IPS-18c (cell line): Measurements from ENCODE around the gene F13A1.

Source experiments
- H3K4me3 ChIP-seq: 2 replicates; pipeline ENCODE4 v1.7.0; 2013; ENCODE audit warnings: low read depth, mild to moderate bottlenecking, low read length, moderate library complexity; ENCODE audit not compliant: insufficient read depth
- H3K9me3 ChIP-seq: one replicate; pipeline ENCODE4 v1.6.1; 2013; ENCODE audit warnings: mild to moderate bottlenecking, low read length, moderate library complexity; ENCODE audit not compliant: control insufficient read depth, insufficient read depth

Gene F13A1

DNA sequence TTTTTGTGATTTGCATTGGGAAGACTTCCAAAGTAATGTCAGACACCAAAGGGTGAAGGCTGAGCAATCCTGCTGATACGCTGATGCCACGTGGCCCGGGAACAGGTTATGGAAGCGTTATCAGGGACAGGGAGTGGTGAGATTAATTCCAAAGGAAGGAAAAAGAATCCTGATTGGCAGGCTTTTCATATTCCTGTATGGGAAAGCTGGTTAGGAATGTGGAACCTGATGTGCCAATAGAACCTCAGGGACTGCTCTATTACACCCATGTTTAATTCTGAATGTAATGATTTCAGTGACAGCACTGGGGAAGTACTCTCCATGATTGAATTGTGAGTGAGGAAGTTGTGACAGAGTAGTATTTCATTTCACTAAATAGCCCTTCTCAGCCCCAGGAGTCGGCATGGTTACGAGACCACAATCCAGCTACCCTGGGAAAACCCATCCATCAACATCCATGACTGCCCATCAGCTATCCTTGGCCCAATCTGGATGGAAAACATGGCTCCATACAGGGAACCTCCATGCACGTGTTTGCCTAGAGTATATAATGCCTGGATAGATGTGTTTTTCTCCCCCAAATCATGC is 49.4 kb downstream of the F13A1 start:
- Histone ChIP-seq H3K4me3 (no peak overlapping the region), H3K9me3 (no peaks in the 10 kb centered on the region)

- Histone ChIP-seq H3K9me3 (no peaks in the 10 kb centered on the region), H3K4me3 (no peak overlapping the region)
Measured at GRCh38 chr6:6260196-6260722, 60.2 kb downstream of the F13A1 start.

- no peaks in the 10 kb centered on the region for H3K9me3 ChIP-seq
Measured at GRCh38 chr6:6256886-6257285, 63.6 kb downstream of the F13A1 start.

DNA sequence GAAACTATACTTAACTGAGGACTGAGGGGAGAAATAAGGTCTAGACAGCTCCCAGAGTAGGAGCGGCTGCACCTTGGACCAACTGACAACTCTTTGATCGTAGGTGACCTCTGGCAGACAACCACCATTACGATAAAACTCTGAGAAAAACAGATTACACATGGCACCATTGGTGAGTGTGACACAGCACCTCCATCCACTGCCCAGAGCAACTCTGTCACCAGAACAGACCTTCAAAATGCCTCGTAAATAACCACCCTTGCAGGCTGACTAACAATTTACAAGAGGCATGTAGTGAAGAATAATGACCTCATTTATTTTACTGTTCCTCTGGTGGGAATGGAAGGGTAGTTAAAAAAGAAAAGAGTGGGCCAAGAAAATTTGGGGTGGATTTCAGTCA is 64.2 kb downstream of the F13A1 start:
- Histone ChIP-seq H3K9me3 (no peaks in the 10 kb centered on the region), H3K4me3 (no peak overlapping the region)

More at GRCh38 chr6:6256886-6257285, 63.6 kb downstream of the F13A1 start:
- H3K4me3 ChIP-seq: no peak overlapping the region

- Histone ChIP-seq H3K4me3 (no peak overlapping the region), H3K9me3 (no peaks in the 10 kb centered on the region)
Measured at GRCh38 chr6:6251555-6252280, 68.7 kb downstream of the F13A1 start.

GRCh38 chr6:6248651-6249050 is 71.8 kb downstream of the F13A1 start:
- no peak overlapping the region for H3K4me3 ChIP-seq
- H3K9me3 ChIP-seq: no peaks in the 10 kb centered on the region

DNA sequence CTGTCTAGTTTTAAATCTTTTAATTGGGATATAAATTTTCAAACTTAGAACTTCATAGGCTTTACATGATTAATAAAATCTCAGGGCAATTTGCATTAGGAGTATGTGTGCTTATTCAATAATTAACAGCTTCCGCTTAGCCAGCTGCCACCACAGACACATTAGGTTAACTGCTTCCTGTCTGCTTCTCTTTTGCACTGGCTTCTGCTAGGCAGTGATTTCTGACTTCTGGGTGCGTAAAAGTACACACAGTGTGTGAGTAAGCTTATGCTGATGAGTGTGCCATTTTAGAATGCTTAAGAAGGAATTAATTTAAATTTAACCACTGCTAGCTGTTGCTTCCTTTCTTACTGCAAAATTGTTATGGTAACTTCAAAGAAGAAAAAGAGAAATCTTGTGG is 73.9 kb downstream of the F13A1 start:
- H3K9me3 ChIP-seq: no peaks in the 10 kb centered on the region
- H3K4me3 ChIP-seq: no peak overlapping the region

DNA sequence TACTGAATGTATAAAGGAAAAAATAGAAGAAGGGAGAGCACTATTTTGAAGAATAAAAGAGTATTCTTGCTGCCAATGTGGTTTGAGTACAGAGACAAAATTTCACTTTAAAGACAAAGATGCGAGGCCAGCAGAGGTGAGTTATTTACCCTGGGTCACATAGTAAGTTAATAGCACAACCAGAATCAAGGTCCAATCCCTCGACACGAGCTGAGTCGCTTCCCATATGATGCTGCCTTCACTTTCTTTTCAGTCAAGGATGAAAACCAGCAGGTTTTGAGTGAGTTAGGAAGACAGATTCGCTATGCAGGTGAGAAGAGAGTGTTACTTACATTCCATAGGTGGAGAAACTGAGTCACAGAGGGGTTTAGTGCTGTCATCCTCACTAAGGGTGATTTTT is 75.8 kb downstream of the F13A1 start:
- H3K4me3 ChIP-seq: no peak overlapping the region
- no peaks in the 10 kb centered on the region for H3K9me3 ChIP-seq

- Histone ChIP-seq H3K9me3 (no peaks in the 10 kb centered on the region), H3K4me3 (no peak overlapping the region)
Measured at GRCh38 chr6:6243846-6244245, 76.6 kb downstream of the F13A1 start.

DNA sequence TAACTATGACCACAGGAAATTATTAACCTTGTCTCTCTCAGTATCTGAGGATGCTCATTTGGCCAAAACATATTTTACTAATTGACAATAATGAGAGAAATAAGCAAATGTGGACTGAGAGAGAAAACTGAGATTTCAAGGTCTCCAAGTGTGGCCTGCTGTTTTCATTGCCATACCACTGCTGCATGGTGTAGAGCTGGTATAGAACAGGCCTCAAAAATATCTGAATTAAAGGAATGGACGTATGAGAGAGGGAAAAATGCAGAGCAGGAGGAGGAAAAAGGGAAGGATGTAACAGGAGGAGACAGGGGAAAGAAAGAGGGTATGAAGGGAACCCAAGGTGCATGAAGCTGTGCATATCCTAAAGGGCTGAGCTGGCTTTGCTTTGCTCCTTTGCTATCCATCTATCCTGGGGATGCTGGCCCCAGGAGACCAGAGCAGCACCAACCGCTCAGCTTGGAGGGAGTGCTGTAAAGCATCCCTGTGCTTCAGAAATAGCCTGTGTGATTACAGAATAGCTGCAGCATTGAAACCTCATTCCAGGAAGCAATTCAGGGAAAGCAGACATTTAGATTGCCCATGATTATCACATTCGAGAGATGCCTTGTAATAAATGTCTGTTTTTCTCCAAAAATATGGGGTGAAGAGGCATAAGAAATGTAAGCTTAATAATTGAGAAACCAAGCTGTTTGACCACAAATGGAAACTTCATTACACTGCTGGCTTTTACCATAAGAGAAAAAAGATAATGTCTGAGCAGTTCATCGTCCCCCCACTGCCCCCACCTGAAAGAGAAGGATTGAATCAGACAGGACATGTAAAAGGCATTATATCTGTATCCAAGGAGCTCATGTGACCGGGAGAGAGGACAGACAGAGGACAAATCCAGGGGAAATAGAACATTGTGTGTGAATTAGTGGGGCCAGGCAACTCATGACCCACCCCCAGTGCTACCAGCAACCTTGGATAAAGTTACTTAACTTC is 80.6 kb downstream of the F13A1 start:
- Histone ChIP-seq H3K4me3 (no peak overlapping the region), H3K9me3 (no peaks in the 10 kb centered on the region)

- Histone ChIP-seq H3K9me3 (no peaks in the 10 kb centered on the region), H3K4me3 (no peak overlapping the region)
Measured at GRCh38 chr6:6236730-6237469, 83.6 kb downstream of the F13A1 start.

- H3K4me3 ChIP-seq: no peak overlapping the region
Measured at GRCh38 chr6:6235786-6236185, 84.7 kb downstream of the F13A1 start.

DNA sequence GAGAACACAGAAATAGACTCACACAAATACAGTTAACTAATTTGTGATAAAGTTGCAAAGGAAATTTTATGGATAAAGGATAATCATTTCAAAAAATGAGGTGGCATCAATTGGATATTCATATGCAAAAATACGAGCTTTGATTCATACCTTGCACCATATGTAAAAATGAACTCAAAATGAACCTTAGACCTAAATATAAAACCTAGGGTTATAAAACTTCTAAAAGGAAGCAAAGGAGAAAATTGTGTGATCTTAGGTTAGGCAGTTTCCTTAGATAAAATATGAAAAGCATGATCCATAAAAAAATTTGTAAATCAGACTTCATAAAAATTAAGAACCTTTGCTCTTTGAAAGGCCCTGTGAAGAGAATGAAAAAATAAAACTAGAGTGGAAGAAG is 85.5 kb downstream of the F13A1 start:
- no peaks in the 10 kb centered on the region for H3K9me3 ChIP-seq
- no peak overlapping the region for H3K4me3 ChIP-seq

More at GRCh38 chr6:6235786-6236185, 84.7 kb downstream of the F13A1 start:
- no peaks in the 10 kb centered on the region for H3K9me3 ChIP-seq

DNA sequence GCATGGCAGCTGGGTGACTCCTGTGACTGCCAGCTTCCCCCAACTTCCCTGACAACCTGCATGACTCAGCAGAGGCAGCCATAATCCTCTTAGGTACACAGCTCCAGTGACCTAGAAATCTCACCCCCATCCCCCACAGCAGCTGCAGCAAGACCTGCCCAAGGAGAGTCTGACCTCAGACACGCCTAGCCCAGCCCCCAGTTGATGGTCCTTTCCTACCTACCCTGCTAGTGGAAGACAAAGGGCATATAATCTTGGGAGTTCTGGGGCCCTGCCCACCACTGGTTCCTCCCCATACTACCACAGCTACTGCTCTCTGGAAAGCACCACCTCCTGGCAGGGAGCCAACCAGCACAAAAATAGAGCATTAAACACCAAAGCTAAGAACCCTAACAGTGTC is 90.2 kb downstream of the F13A1 start:
- H3K4me3 ChIP-seq: no peak overlapping the region

DNA sequence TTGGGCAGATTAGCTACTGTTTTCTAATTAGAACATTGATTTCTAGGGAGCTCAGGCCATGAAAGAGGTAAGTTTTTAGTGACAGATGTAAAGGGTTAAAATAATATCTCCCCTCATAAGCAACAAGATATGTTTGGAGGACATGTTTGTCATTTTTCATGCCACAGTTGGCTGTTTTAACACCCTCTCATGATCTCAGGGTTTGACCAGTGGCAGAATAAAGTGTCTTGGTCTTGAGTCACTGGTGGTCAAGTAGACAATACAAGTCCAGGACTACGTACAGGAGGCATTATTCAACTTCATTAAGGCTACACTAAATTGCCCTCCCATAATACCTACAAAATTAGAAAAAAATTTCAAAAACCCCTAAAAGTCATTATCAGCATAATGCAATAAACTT is 92.6 kb downstream of the F13A1 start:
- Histone ChIP-seq H3K4me3 (no peak overlapping the region), H3K9me3 (no peaks in the 10 kb centered on the region)

More for the DNA sequence above, 90.2 kb downstream of the F13A1 start:
- H3K9me3 ChIP-seq: no peaks in the 10 kb centered on the region

DNA sequence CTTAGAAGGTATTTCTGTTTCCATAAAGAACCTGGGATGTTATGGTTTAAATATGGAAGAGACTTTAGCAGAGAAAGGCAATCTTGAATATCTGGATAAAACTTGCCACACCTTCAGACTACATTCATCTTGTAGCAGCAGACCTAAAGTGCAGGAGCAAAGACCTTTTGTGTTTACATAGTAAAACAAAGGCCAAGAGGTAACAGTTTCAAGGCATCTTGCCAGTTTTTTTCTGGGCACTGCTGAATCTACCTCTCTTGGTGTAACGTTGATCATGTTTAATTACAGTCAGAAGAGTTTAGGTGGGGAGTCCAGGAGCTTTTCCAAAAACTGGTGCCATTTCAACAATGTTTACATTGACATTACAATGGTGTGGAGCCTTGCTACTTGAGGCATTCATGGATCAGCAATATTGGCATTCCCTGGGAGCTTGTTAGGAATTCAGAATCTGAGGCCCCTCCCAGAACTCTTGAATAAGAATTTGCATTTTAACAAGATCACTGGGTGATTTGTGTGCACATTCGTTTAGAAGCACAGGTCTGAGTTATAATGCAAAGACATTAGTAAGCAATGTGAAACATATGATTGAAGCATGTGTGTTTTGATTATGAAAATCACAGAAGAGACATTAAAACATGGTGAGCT is 94.5 kb downstream of the F13A1 start:
- H3K9me3 ChIP-seq: no peaks in the 10 kb centered on the region
- H3K4me3 ChIP-seq: no peak overlapping the region
